GM18505 (cell line): ENCODE measurements around the gene TIPARP.

Source experiments
- ATAC-seq: cut with Tn5 transposase; IDR thresholded peaks from one replicate; pipeline ENCODE4 v1.9.1; 2021; ENCODE audit not compliant: unreplicated experiment
- POLR2A ChIP-seq: IDR thresholded peaks from 4 replicates; pipeline ENCODE4 v1.6.1; 2011; ENCODE audit warnings: borderline replicate concordance; ENCODE audit not compliant: insufficient read depth, insufficient read length; ENCODE audit errors: extremely low read depth

The TIPARP gene

GRCh38 chr3:156675830-156676767, 1.7 kb downstream of the TIPARP start:
- ATAC-seq = no peak
- no peak for TF ChIP-seq POLR2A

- ATAC-seq = no peak
- no peak for TF ChIP-seq POLR2A
These were observed 2.5 kb downstream of the TIPARP start for GRCh38 chr3:156676768-156677479.

- no peak for TF ChIP-seq POLR2A
- no peak for ATAC-seq
These were observed 3.1 kb downstream of the TIPARP start for GRCh38 chr3:156677536-156677935.

GRCh38 chr3:156678197-156678596, 3.8 kb downstream of the TIPARP start:
- no peak for ATAC-seq
- TF ChIP-seq POLR2A = no peak

GRCh38 chr3:156680243-156680914, 6.0 kb downstream of the TIPARP start:
- no peak for TF ChIP-seq POLR2A
- no peak for ATAC-seq

- TF ChIP-seq POLR2A = no peak
- peak; percentile 48 for ATAC-seq
These were observed 6.6 kb downstream of the TIPARP start for GRCh38 chr3:156681002-156681401.

- no peak for ATAC-seq
- no peak for TF ChIP-seq POLR2A
These were observed 8.1 kb downstream of the TIPARP start for GRCh38 chr3:156682501-156682900.

GRCh38 chr3:156682963-156683362, 8.6 kb downstream of the TIPARP start:
- ATAC-seq = no peak
- no peak for TF ChIP-seq POLR2A

GRCh38 chr3:156685198-156685597, 10.8 kb downstream of the TIPARP start:
- no peak for TF ChIP-seq POLR2A
- ATAC-seq = no peak

- peak; percentile 39 for ATAC-seq
- no peak for TF ChIP-seq POLR2A
These were observed 11.4 kb downstream of the TIPARP start for GRCh38 chr3:156685752-156686151.

- no peak for TF ChIP-seq POLR2A
- peak; percentile 45 for ATAC-seq
These were observed 12.6 kb downstream of the TIPARP start for GRCh38 chr3:156687023-156687422.

GRCh38 chr3:156688632-156689452, 14.5 kb downstream of the TIPARP start:
- no peak for TF ChIP-seq POLR2A
- ATAC-seq = no peak
